Right lobe of liver (tissue), 6 donors: ENCODE results near the gene TM9SF3. TPM values are rescaled to one million over a fixed set of nuclear protein-coding genes. Genes with fewer than 3 reads are reported as not detected.

ENCODE experiments used
- ATAC-seq, 4 donors: fragments of 200-7000 bp; cut with Tn5 transposase; one replicate each; pipeline ENCODE4 v1.9.1; 2020; ENCODE audit warnings: mild to moderate bottlenecking in 4 of 4, moderate library complexity in 4 of 4
- DNase-seq, 3 donors: peaks; one replicate each; pipeline ENCODE4 v3.0.0-alpha.2; 2020
- H3K27ac ChIP-seq, 3 donors: fragments of 200-600 bp; one replicate each; pipeline ENCODE4 v1.8.0; 2022
- H3K27me3 ChIP-seq, 2 donors: fragments of 200-600 bp; one replicate each; pipeline ENCODE4 v1.8.0; 2022
- H3K36me3 ChIP-seq, 4 donors: fragments of 200-600 bp; sonication (generic) in 1 of 4; one replicate each; pipeline versions ENCODE4 v1.5.1 to v1.8.0; 2017 to 2022; ENCODE audit warnings: control low read depth in 1 of 4
- H3K4me1 ChIP-seq, 4 donors: fragments of 200-600 bp; sonication (generic) in 1 of 4; one replicate each; pipeline versions ENCODE4 v1.5.1 to v1.8.0; 2017 to 2022; ENCODE audit warnings: control low read depth in 1 of 4
- H3K4me3 ChIP-seq, 3 donors: fragments of 200-600 bp; one replicate each; pipeline ENCODE4 v1.8.0; 2022
- H3K9me3 ChIP-seq, 4 donors: fragments of 200-600 bp; sonication (generic) in 1 of 4; one replicate each; pipeline versions ENCODE4 v1.5.1 to v1.8.0; 2017 to 2022; ENCODE audit warnings: control low read depth in 1 of 4
- POLR2A ChIP-seq: fragments of 450-650 bp; IDR thresholded peaks from one replicate; pipeline ENCODE4 v1.6.1; 2017; ENCODE audit warnings: antibody characterized with exemption, mild to moderate bottlenecking
- WGBS: methylation state at CpG from one replicate; pipeline ENCODE4 v1.1.6; 2018; ENCODE audit warnings: low coverage, low lambda C conversion rate; ENCODE audit not compliant: insufficient coverage; ENCODE audit errors: missing lambda C conversion rate; 5-methylcytosine and 5-hydroxymethylcytosine counted together
- intact Hi-C, 2 donors: fragments of 100-400 bp; cut with DNase I; formaldehyde crosslinking; loops; one replicate each; pipeline versions ENCODE4 v1.11.2 to v1.14.1; 2022
- total RNA-seq, 6 experiments: library from RNA; depleted of rRNA in 2 of 6; stranded (reverse); fragments of >200 nt in 2 of 6; fragmentation: NEBNext Ultra II Directional in 3 of 6; extraction: Animal tissue kit (Norgen Biotek cat#: 25700) in 3 of 6; gene quantifications; one replicate each; pipeline versions ENCODE4 v1.1.0 to v1.2.4, GENCODE V29; 2016 to 2023
- TF ChIP-seq, protein P1 (sequence below), 4 donors: fragments of 200-600 bp in 3 of 4; fragments of 450-650 bp in 1 of 4; IDR thresholded peaks; one replicate each; pipeline versions ENCODE4 v1.5.1 to v1.8.0; 2016 to 2022; ENCODE audit warnings: antibody characterized with exemption in 4 of 4, mild to moderate bottlenecking in 2 of 4
- donor health status: DM: no; HTN: yes; CAD: no.
- donor health status: DM: no; HTN: no; CAD: no.
- donor health status: DM: no; HTN: no; CAD: no.
- donor health status: DM: no; HTN: yes; CAD: no.
- donor health status: DM: no; HTN: yes; CAD: no.

TM9SF3 gene
- total RNA-seq, 6 experiments from 2014 or later: 45.0 to 96.6 (median 71.8) TPM

GRCh38 chr10:96619120-96619519 is 32.3 kb upstream of the TM9SF3 start:
- H3K36me3 ChIP-seq: peaks cover 0 to 86% (median 29%) of the 10 kb centered on the region in 4 donors
- intact Hi-C loops: no loop called here
- TF ChIP-seq, protein P1, sequence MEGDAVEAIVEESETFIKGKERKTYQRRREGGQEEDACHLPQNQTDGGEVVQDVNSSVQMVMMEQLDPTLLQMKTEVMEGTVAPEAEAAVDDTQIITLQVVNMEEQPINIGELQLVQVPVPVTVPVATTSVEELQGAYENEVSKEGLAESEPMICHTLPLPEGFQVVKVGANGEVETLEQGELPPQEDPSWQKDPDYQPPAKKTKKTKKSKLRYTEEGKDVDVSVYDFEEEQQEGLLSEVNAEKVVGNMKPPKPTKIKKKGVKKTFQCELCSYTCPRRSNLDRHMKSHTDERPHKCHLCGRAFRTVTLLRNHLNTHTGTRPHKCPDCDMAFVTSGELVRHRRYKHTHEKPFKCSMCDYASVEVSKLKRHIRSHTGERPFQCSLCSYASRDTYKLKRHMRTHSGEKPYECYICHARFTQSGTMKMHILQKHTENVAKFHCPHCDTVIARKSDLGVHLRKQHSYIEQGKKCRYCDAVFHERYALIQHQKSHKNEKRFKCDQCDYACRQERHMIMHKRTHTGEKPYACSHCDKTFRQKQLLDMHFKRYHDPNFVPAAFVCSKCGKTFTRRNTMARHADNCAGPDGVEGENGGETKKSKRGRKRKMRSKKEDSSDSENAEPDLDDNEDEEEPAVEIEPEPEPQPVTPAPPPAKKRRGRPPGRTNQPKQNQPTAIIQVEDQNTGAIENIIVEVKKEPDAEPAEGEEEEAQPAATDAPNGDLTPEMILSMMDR (IDR thresholded peaks at IDR 0.05): no peak
- no peak for TF ChIP-seq POLR2A
- no peak for DNase-seq
- H3K4me3 ChIP-seq: no peak overlapping the region
- H3K9me3 ChIP-seq: no peaks in the 10 kb centered on the region
- H3K27ac ChIP-seq: no peak overlapping the region
- peaks cover 0 to 10% (median 4%) of the 10 kb centered on the region in 4 donors for H3K4me1 ChIP-seq
- 90% methylated on average over 4 of the region's 11 CpGs for WGBS
- ATAC-seq: peak in 3 of 4 donors; percentile 6 to 15 (median 10)
- no peaks in the 10 kb centered on the region for H3K27me3 ChIP-seq

DNA sequence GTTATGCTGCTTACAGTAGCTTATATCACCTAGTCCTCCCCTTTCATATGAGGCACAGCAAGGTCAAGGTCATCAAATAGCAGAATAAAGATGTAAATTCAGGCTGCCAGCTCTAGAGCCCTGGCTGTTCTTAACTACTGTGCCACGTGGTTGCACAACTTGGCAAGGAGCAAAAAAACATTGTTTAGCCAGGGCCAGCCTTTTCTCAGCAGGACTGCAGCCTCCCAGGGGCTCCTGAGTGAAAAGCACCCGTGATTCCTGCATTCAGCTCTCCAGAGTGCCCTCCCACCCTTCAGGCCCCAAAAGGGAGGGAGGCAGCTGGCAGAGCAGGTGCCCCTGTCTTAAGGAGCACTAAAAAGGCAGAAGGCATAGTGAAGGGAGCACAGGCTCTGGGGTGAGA is 31.8 kb upstream of the TM9SF3 start:
- TF ChIP-seq, protein P1 (IDR thresholded peaks at IDR 0.05): no peak
- no peak for TF ChIP-seq POLR2A
- H3K27ac ChIP-seq: no peak overlapping the region
- H3K4me1 ChIP-seq: peaks cover 0 to 10% (median 4%) of the 10 kb centered on the region in 4 donors
- ATAC-seq: peak; percentile 52 to 91 (median 82)
- DNase-seq: peak in 2 of 3 donors; percentile 61 to 71
- no peak overlapping the region for H3K4me3 ChIP-seq
- WGBS: 28% methylated on average over 2 of the region's 2 CpGs
- no peaks in the 10 kb centered on the region for H3K9me3 ChIP-seq
- H3K36me3 ChIP-seq: peaks cover 0 to 86% (median 29%) of the 10 kb centered on the region in 4 donors
- H3K27me3 ChIP-seq: no peaks in the 10 kb centered on the region
- intact Hi-C loops: no loop called here

GRCh38 chr10:96616961-96617360 is 30.1 kb upstream of the TM9SF3 start:
- no peak overlapping the region for H3K4me3 ChIP-seq
- H3K9me3 ChIP-seq: no peaks in the 10 kb centered on the region
- no peak overlapping the region for H3K27ac ChIP-seq
- peaks cover 0 to 10% (median 4%) of the 10 kb centered on the region in 4 donors for H3K4me1 ChIP-seq
- no peak for TF ChIP-seq POLR2A
- TF ChIP-seq, protein P1 (IDR thresholded peaks at IDR 0.05): no peak
- intact Hi-C loops: no loop called here
- no peaks in the 10 kb centered on the region for H3K27me3 ChIP-seq
- DNase-seq: no peak
- WGBS: 94% methylated on average over 4 of the region's 4 CpGs
- ATAC-seq: no peak
- H3K36me3 ChIP-seq: peaks cover 0 to 79% (median 25%) of the 10 kb centered on the region in 4 donors

DNA sequence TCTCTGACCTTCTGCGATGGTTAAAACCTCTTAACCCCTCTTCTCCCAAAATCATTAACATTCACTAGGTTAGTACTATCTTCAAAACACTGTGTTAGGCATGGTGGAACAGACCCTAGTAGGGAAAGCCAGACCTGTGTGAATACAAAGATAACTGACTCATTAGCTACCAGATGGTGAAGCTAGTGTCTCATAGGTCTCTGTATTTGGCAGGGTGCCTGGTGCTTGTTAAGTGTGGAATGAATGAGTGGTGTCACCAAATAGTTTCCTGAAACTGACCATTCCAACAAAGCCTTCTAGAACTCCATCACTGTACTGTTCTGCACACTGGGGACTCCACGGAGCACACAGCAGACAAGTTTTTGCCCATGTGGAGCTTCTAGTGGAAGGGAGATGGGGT is 27.7 kb upstream of the TM9SF3 start:
- intact Hi-C loops: no loop called here
- 87% methylated on average over 2 of the region's 2 CpGs for WGBS
- Histone ChIP-seq H3K4me1 (peaks cover 0 to 10% (median 4%) of the 10 kb centered on the region in 4 donors), H3K36me3 (peaks cover 0 to 68% (median 24%) of the 10 kb centered on the region in 4 donors), H3K4me3 (no peak overlapping the region), H3K27me3 (no peaks in the 10 kb centered on the region), H3K27ac (no peak overlapping the region), H3K9me3 (no peaks in the 10 kb centered on the region)
- DNase-seq: no peak
- peak in 1 of 4 donors; percentile 54 for ATAC-seq
- TF ChIP-seq POLR2A: no peak
- TF ChIP-seq, protein P1 (IDR thresholded peaks at IDR 0.05): no peak
